Measurements from ENCODE around the gene BORCS5. TPM values are rescaled to one million over a fixed set of nuclear protein-coding genes. Genes with fewer than 3 reads are reported as not detected.
"Not testable (repeated sequence)": the region's sequence is repeated elsewhere in the genome, so short reads cannot be mapped to it uniquely, and the experiment has no call there.

Gene BORCS5
- total RNA-seq, 1 experiment from 2014 or later = 6.4 TPM

DNA sequence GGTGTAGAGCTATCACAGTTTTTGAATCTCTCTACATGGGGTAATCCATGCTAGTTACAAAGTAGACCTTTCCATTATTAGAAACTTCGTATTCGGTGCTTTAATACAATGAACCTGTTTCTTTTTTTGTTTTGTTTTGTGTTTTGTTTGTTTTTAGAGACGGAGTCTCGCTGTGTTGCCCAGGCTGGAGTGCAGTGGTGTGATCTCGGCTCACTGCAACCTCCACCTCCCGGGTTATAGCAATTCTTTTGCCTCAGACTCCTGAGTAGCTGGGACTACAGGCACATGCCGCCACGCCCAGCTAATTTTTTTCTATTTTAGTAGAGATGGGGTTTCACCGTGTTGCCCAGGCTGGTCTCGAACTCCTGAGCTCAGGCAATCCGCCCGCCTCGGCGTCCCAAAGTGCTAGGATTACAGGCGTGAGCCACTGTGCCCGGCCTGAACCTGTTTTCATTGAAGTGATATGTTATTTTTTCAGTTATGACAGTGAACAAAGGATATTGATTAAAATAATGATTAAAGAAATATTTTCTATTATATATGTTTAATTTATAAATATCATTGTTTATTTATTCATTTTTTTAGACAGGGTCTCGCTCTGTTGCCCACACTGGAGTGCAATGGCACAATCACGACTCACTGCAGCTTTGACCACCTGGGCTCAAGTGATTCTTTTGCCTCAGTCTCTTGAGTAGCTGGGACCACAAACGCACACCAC, 5.3 kb upstream of the BORCS5 start:
- DNase-seq (ENCODE audit: extremely low read depth, low read depth) = not testable (repeated sequence)

- DNase-seq (ENCODE audit: extremely low read depth, low read depth) = no peak
These were observed 3.6 kb upstream of the BORCS5 start for GRCh38 chr12:12353276-12353675.

DNA sequence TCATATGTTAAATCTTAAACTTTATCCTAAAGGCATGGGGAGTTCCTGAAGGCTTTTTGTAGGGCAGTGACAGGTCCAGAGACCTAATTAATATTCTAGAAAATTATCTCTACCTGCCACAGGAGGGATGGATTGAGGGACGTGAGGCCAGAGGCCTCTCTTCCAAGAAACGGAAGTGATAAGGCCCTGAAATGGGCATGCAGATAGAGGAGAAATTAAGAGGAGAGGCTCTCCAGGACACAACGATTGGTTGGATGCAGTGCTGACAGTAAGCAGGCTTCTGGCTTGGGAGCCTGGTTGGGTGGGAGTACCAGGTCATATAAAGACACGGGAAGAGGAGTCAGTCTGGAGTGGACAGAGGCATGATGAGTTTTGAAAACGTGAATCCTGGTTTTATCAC, 3.1 kb upstream of the BORCS5 start:
- DNase-seq (ENCODE audit: extremely low read depth, low read depth) = no peak

DNA sequence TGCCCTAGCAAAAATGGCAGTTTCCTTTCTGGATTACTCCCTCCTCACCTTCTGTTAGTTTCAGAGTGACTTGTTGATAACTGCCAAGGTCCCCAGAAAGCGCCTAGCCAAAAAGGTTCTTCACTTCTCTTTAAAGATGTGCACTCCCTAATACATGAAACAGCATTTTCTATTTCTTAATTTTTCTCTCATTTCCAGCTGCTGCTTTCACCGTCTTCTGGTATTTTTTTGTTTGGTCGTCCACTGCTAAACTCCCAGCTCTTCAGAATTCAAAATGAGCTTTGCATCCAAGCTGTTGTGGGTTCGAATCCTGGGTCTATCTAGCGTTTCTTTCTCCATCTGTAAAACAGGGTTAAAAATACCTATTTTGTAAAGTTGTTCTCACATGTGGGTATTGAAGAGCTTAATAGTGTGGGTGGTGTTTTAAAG, 397 bp upstream of the BORCS5 start:
- no peak for DNase-seq (ENCODE audit: extremely low read depth, low read depth)

GRCh38 chr12:12357719-12358461, 1.0 kb downstream of the BORCS5 start:
- DNase-seq (ENCODE audit: extremely low read depth, low read depth) = no peak

DNA sequence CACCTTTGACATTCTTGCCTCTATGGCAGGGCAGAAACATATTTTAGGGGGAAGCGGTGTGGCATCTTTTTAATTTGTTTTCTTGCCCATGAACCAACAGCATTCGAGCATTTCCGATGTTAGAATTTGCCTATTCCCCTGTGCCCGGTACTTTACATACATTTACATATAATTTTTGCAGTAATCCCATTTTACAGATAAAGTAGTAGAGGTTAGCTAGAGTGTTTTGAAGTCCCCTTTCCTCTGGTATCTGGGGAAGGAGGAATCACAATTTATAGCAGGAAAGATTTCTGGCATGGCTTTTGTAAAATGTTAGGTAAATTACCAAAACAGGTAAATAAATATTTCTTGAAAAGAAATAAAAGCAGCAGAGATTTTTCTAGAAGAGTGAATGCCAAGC, 1.6 kb downstream of the BORCS5 start:
- DNase-seq (ENCODE audit: extremely low read depth, low read depth) = no peak

DNA sequence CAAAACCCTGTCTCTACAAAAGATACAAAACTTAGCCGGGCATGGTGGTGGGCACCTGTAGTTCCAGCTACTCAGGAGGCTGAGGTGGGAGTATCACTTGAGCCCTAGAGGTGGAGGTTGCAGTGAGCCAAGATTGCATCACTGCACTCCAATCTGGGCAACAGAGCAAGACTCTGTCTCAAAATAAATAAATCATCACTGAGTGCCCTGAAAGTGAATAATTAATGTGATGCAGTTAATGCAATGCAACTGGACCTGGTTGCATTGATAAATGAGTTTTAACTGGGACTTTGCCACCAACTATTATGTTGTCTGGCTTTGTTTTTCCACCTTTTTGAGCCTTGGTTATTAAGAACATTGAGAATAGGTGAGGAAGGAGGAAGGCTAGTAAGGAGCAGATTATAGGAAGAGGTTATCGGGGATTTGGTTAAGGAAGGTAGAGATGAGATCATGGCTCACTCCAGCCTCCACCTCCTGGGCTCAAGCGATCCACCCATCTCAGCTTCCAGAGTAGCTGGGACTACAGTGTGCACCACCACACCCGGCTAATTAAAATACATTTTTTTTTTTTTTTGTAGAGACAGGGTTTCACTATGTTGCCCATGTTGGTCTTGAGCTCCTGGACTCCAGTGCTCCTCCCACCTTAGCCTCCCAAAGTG, 8.0 kb downstream of the BORCS5 start:
- DNase-seq (ENCODE audit: extremely low read depth, low read depth) = no peak

DNA sequence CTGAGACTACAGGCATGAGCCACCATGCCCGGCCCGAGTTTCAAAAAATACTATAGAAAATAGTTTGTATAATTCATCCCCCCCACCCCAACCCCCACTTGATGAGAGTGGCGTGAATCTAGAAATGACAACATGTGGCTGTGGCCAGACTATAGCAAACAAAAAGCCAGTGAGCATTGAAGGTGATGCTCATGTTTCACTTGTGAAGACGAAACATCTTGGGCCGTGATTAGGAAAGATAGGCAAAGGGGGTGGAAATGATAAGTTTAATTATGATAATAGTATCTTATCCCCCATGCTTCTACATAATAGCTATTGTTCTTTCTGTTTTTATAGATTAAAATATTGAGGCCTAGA, 8.5 kb downstream of the BORCS5 start:
- DNase-seq (ENCODE audit: extremely low read depth, low read depth) = no peak

- DNase-seq (ENCODE audit: extremely low read depth, low read depth) = no peak
These were observed 9.1 kb downstream of the BORCS5 start for GRCh38 chr12:12365931-12366431.

DNA sequence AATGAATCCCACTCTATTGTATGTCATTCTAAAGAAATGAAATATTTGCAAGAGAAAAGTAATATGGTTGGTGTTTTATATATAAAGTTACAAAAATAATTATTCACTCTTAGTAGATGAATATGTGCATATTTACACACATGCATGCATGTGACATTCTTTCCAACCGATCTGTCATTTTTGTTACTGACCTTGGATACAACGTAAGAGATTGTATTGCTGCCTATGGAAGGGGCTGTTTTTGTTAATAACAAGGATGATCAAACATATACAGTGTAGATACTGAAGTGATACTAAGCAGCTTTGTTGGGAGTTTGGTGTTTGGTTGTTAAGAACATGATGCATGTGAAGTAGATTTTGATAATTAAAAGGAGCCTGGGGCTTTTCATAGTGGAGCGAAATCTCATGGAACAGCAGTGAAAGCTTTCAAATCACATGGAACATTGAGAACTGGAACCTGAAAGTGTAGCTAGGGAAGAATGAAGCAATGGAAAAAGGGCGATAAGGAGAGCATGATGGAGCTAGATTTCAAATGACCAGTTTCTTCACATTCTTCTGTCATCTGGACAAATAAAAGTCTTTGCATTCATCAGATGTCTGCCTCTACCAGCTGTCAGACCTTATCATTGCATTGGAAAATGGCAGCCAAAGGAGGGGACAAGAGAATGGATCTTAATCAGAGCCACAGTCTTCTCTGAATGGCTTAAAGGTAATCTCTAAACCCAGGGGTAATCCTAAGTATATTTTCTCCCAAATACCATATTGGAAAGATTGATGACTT, 10.0 kb downstream of the BORCS5 start:
- no peak for DNase-seq (ENCODE audit: extremely low read depth, low read depth)

DNA sequence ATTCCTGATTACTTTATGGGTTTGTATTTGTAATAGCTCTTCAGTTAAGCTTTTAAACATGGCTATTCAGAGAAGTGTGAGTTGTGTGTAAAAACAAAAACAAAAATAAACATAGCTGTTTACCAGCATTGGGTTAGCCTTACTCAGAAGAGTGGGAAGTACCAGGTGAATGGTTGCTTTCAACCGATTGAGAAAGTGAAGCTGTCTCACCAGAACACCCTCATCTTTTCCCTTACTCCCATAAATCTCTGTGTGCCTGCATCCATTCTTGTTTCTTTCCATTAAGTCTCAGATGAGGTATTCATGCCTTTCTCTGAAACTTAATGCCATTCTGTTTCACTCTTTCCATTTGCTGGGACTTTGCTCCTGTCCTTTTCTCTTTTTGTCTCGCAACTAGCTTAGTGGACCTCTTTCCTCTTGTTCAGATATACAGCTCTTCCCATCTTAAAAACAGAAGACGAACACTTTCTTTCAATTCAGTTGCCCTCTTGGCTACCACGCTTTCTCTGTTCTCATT, 10.7 kb downstream of the BORCS5 start:
- no peak for DNase-seq (ENCODE audit: extremely low read depth, low read depth)

- no peak for DNase-seq (ENCODE audit: extremely low read depth, low read depth)
These were observed 16.3 kb downstream of the BORCS5 start for GRCh38 chr12:12372946-12373722.

DNA sequence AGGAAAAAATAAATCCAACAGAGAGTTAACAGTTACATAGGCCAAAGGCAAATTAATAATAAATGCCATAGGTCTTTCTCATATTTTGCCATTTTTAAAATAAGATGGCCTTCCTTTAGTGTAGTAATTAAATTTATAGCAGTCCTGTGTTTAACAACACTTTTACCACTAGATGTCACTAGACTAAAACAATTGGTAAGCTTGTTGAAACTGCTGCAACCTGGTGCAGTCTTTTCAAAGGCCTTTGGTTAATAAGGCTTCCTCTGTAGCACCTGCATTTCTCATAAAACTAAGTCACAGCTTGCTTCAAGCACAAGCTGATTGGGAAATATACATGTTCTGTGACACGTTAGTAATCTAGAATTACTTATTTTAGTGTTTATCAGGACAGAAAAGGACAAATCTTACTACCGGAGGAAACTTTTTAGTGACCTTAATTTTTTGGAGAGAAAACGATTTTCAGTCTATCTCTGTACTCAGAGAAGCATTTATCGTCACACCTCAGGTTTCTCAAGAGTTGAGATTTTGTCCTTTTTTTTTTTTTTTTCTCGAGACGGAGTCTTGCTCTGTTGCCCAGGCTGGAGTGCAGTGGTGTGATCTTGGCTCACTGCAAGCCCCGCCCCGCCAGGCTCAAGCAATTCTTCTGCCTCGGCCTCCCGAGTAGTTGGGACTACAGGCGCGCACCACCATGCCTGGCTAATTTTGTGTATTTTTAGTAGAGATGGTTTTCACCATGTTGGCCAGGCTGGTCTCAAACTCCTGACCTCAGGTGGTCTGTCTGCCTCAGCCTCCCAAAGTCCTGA, 20.0 kb downstream of the BORCS5 start:
- DNase-seq (ENCODE audit: extremely low read depth, low read depth) = peak; percentile 71

DNA sequence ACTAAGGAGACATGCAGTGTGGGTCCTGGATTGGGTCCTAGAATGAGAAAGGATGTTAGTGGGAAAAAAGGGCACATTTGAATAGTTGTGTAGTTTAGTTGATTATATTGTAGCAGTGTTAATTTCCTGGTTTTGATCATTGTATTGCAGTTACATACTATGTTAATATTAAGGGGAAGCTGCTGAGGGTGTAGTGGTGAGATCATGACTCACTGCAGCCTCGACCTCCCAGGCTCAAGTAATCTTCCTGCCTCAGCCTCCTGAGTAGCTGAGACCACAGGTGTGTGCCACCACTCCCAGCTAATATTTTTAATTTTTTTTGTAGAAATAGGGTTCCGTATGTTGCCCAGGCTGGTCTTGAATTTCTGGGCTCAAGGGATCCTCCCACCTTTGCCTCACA, 21.7 kb downstream of the BORCS5 start:
- DNase-seq (ENCODE audit: extremely low read depth, low read depth) = no peak

DNA sequence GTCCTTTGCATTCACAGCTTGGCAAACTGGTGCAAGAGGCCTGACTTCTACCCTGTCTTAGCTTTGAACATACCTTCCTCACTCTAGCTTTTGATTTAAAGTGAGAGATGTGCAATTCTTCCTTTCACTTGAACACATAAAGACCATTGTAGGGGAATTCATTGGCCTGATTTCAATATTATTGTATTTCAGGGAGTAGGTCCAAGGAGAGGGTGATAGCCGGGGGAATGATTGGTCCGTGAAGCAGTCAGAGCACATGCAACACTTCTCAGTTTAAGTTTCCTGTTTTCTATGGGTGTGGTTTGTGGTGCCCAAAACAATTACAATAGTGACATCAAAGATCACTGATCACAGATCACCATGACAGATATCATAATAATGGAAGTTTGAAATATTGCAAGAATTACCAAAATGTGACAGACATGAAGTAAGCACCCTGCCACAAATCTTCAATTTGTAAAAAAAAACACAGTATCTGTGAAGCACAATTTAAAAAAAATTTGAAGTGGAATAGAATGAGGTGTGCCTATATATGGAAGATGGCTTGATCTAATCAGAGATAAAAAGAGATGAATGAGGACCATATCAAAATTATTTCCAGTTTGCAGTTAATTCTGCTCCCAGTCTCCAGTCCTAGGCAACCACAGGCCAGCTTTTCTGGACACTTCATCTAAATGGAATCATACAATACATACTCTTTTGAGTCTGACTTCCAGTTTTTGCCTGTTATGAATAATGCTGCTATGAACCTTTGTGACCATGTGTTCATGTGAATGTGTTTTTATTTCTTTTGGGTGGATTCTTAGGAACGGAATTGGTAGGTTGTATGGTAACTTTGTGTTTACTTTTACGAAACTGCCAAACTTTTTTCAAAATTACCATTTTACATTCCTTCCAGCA, 23.2 kb downstream of the BORCS5 start:
- no peak for DNase-seq (ENCODE audit: extremely low read depth, low read depth)

DNA sequence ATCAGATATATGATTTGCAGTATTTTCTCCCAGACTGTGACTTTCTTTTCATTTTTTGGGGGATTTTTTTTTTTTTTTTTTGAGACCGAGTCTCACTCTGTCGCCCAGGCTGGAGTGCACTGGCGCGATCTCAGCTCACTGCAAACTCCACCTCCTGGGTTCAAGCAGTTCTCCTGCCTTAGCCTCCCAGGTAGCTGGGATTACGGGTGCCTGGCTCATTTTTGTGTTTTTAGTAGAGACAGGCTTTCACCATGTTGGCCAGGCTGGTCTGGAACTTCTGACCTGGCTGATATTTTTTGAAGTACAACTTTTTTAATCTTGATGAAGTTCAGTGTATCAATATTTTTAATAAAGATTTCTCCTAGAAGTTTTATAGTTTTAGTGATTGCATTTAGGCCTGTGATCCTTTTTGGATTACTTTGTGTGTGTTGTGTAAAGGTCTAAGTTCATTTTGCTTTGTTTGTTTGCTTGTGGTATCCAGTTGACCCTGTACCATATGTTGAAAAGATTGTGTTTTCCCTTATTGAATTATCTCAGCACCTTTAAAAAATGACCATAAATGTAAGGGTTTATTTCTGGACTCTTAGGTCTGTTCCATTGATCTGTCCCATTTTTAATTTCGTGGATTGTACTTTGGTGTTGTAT, 24.2 kb downstream of the BORCS5 start:
- no peak for DNase-seq (ENCODE audit: extremely low read depth, low read depth)

DNA sequence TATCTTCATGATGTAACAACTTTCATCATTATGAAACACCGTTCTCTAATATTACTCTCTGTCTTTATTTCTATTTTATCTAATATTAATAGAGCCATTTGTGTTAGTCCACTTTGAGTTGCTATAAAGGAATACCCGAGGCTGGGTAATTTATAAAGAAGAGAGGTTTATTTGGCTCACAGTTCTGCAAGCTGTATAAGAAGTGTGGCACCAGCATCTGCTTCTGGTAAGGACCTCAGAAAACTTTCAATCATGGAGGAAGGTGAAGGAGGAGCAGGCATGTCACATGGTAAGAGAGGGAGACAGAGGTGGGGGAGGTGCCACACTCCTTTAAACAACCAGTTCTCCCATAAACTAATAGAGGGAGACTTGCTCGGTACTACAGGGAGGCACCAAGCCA, 25.1 kb downstream of the BORCS5 start:
- DNase-seq (ENCODE audit: extremely low read depth, low read depth) = no peak
